Caco-2 (cell line): Measurements from ENCODE around the gene URAD. TPM values are rescaled to one million over a fixed set of nuclear protein-coding genes. Genes with fewer than 3 reads are reported as not detected.

Experiments used
- BruUV-seq: library from RNA; stranded (reverse); fragments of 400-500 nt; replicated peaks from 2 replicates; lab custom pipeline; 2021; lab: Mats Ljungman, UMichigan
- CTCF ChIA-PET: fragments of 300-600 bp; sonication (Branson Sonifier 250); formaldehyde crosslinking; loops from one replicate; lab custom pipeline; 2022; ENCODE audit warnings: antibody characterized with exemption; lab: Charles Lee
- POLR2A ChIA-PET: fragments of 300-600 bp; sonication (Branson Sonifier 250); formaldehyde crosslinking; loops from one replicate; lab custom pipeline; 2022; ENCODE audit warnings: antibody characterized with exemption; lab: Charles Lee
- DNase-seq, 2 experiments: peaks; one replicate each; pipeline versions ENCODE4 v3.0.0 to v3.0.0-alpha.2; 2020 to 2022
- H3K27me3 ChIP-seq: replicated peaks from 2 replicates; pipeline ENCODE4 v1.6.0; 2011; ENCODE audit warnings: low read length; ENCODE audit not compliant: control insufficient read depth, insufficient read depth
- H3K36me3 ChIP-seq: 2 replicates; pipeline ENCODE4 v1.5.1; 2011; ENCODE audit warnings: low read length; ENCODE audit not compliant: control insufficient read depth, insufficient read depth
- H3K4me1 ChIP-seq: fragments of 250-450 bp; sonication (Bioruptor Pico); 2 replicates; pipeline ENCODE4 v1.5.1; 2020; ENCODE audit warnings: mild to moderate bottlenecking
- H3K4me3 ChIP-seq: 2 replicates; pipeline ENCODE4 v1.5.1; 2011; ENCODE audit warnings: low read depth, mild to moderate bottlenecking, control low read depth, low read length
- H3K9me3 ChIP-seq: fragments of 250-450 bp; sonication (Bioruptor Pico); 2 replicates; pipeline ENCODE4 v1.5.1; 2020; ENCODE audit warnings: mild to moderate bottlenecking, moderate library complexity
- H3K27ac Mint-ChIP-seq: one replicate; pipeline ENCODE4 v1.8.0; 2022; ENCODE audit warnings: mixed read lengths; ENCODE audit not compliant: unreplicated experiment
- H3K27me3 Mint-ChIP-seq: one replicate; pipeline ENCODE4 v1.8.0; 2022; ENCODE audit warnings: mixed read lengths; ENCODE audit not compliant: insufficient read depth, unreplicated experiment
- H3K36me3 Mint-ChIP-seq: one replicate; pipeline ENCODE4 v1.8.0; 2022; ENCODE audit warnings: mild to moderate bottlenecking, mixed read lengths; ENCODE audit not compliant: insufficient read depth, unreplicated experiment
- H3K4me1 Mint-ChIP-seq: one replicate; pipeline ENCODE4 v1.8.0; 2022; ENCODE audit warnings: low read depth, mixed read lengths; ENCODE audit not compliant: unreplicated experiment
- H3K4me3 Mint-ChIP-seq: one replicate; pipeline ENCODE4 v1.8.0; 2022; ENCODE audit warnings: mild to moderate bottlenecking, moderate library complexity, mixed read lengths; ENCODE audit not compliant: unreplicated experiment
- H3K9me3 Mint-ChIP-seq: one replicate; pipeline ENCODE4 v1.8.0; 2022; ENCODE audit warnings: mixed read lengths; ENCODE audit not compliant: unreplicated experiment
- intact Hi-C: fragments of 100-400 bp; cut with micrococcal nuclease; formaldehyde crosslinking; loops from one replicate; pipeline ENCODE4 v1.10.0; 2022; ENCODE audit not compliant: unreplicated experiment
- total RNA-seq: library from RNA; stranded (reverse); gene quantifications from 2 replicates; pipeline ENCODE4 v1.2.3, GENCODE V29; 2022
- TF ChIP-seq, protein P1 (sequence below), 2 experiments: fragments of 200-600 bp in 1 of 2; IDR thresholded peaks; 1 replicate in 1 of 2; 2 replicates in 1 of 2; pipeline versions ENCODE4 v1.5.1 to v1.8.0; 2011 to 2022; ENCODE audit warnings: antibody characterized with exemption in 1 of 2, control low read depth in 1 of 2, inconsistent platforms in 1 of 2, low read depth in 1 of 2, low read length in 1 of 2, mild to moderate bottlenecking in 1 of 2, moderate library complexity in 1 of 2; ENCODE audit not compliant: insufficient read depth in 1 of 2, severe bottlenecking in 1 of 2, unreplicated experiment in 1 of 2

Gene URAD
- total RNA-seq, 1 experiment from 2014 or later = 5.2 TPM

DNA sequence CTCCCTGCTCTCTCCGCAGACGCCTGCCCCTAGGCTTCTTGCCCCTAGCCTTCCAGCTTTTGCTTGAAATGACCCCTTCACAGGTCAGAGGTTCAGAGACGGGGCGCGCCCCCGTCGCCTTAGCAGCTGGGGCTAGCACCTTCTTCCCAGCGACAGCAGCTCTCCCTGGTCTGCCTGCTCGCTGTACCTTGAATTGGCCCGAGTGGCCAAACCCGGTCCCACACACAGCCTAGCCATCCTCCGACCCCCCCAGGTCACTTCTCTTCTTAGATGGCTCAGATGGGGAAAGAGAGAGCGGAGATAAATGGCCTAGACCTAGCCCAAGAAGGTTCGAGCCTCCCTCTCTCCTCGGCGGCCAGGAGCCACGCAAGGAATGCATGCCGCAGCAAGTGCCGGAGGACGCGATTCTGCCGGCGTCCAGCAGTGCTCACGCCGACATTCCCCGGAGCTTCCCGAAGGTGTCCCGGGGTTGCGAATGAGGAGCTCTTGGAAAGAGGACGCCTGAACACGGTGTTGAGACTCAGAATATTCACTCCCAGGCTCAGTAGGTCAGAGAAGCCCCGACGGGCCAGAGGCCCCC lies 20.7 kb downstream of the URAD start:
- peaks cover 11% of the 10 kb centered on the region for H3K4me1 Mint-ChIP-seq
- ChIA-PET CTCF (interaction anchor here (0.6 to 4.6 kb wide), 8 partner anchors 10 to 606 kb away, joined by 3 to 41 read pairs (median 8); no protein-coding TSS in a partner anchor), POLR2A (interaction anchor here (0.5 to 1.3 kb wide), 2 partner anchors 10 to 13 kb away, joined by 4 to 5 read pairs; no protein-coding TSS in a partner anchor)
- H3K9me3 Mint-ChIP-seq = no peaks in the 10 kb centered on the region
- H3K9me3 ChIP-seq = no peaks in the 10 kb centered on the region
- peak in 1 of 2 experiments; percentile 48 for DNase-seq
- BruUV-seq = TSS peak; percentile 21
- peaks cover 5% of the 10 kb centered on the region for H3K36me3 ChIP-seq
- no peaks in the 10 kb centered on the region for H3K27me3 ChIP-seq
- H3K4me3 Mint-ChIP-seq = peak overlapping the region; percentile 99
- peak overlapping the region; percentile 65 for H3K27ac Mint-ChIP-seq
- intact Hi-C loops = loop anchor here (5.0 kb wide), 3 partner anchors 346 to 1011 kb away; partner anchors contain the start of genes LNX2, MTIF3 and POLR1D
- TF ChIP-seq, protein P1, sequence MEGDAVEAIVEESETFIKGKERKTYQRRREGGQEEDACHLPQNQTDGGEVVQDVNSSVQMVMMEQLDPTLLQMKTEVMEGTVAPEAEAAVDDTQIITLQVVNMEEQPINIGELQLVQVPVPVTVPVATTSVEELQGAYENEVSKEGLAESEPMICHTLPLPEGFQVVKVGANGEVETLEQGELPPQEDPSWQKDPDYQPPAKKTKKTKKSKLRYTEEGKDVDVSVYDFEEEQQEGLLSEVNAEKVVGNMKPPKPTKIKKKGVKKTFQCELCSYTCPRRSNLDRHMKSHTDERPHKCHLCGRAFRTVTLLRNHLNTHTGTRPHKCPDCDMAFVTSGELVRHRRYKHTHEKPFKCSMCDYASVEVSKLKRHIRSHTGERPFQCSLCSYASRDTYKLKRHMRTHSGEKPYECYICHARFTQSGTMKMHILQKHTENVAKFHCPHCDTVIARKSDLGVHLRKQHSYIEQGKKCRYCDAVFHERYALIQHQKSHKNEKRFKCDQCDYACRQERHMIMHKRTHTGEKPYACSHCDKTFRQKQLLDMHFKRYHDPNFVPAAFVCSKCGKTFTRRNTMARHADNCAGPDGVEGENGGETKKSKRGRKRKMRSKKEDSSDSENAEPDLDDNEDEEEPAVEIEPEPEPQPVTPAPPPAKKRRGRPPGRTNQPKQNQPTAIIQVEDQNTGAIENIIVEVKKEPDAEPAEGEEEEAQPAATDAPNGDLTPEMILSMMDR (IDR thresholded peaks at IDR 0.05; ENCODE audit: insufficient read depth in 1 of 2, low read depth in 1 of 2, low read length in 1 of 2, severe bottlenecking in 1 of 2, unreplicated experiment in 1 of 2) = no peak
- peaks cover 54% of the 10 kb centered on the region for H3K4me1 ChIP-seq
- peak overlapping the region; percentile 96 for H3K4me3 ChIP-seq
- no peaks in the 10 kb centered on the region for H3K27me3 Mint-ChIP-seq
- H3K36me3 Mint-ChIP-seq = peaks cover 65% of the 10 kb centered on the region

DNA sequence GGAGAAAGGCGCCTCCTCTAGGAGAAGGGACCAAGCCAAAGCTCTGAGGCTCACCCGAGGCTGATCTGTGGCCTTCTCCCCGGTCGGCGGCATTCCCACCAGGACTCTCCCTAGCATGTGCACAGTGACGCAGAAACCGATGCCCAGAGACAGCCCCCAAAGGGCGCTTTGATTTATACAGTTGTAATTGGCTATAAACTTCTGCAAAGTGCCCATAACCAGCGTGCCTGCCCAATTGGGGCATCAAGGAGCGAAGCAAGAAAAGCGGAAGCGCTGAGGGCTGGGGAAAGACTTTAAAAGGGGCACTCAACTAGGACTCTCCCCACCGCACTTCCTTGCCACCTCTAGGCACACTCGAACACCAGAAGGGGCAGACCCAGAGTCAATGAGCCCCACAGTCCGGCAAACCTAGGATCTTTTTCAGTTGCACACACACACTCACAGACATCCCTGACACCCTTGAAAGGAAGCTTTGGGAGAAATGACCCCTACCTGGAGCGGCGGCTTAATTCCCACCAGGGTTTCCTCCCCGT lies 21.2 kb downstream of the URAD start:
- Mint-ChIP-seq H3K27me3 (no peaks in the 10 kb centered on the region), H3K9me3 (no peaks in the 10 kb centered on the region), H3K4me3 (peak overlapping the region; percentile 99), H3K36me3 (peaks cover 70% of the 10 kb centered on the region), H3K4me1 (peaks cover 16% of the 10 kb centered on the region), H3K27ac (peak overlapping the region; percentile 65)
- no peaks in the 10 kb centered on the region for H3K27me3 ChIP-seq
- no peaks in the 10 kb centered on the region for H3K9me3 ChIP-seq
- ChIA-PET POLR2A (interaction anchor here (1.3 kb wide), 1 partner anchor 13 kb away, joined by 5 read pairs; no protein-coding TSS in a partner anchor), CTCF (interaction anchor here (0.8 to 4.6 kb wide), 6 partner anchors 13 to 605 kb away, joined by 6 to 41 read pairs (median 8); no protein-coding TSS in a partner anchor)
- H3K36me3 ChIP-seq = peaks cover 6% of the 10 kb centered on the region
- TF ChIP-seq, protein P1 (IDR thresholded peaks at IDR 0.05; ENCODE audit: insufficient read depth in 1 of 2, low read depth in 1 of 2, low read length in 1 of 2, severe bottlenecking in 1 of 2, unreplicated experiment in 1 of 2) = no peak
- H3K4me3 ChIP-seq = peak overlapping the region; percentile 96
- H3K4me1 ChIP-seq = peaks cover 55% of the 10 kb centered on the region
- no TSS peak for BruUV-seq
- peak in 1 of 2 experiments; percentile 40 for DNase-seq
- intact Hi-C loops = loop anchor here (5.0 kb wide), 3 partner anchors 345 to 1010 kb away; partner anchors contain the start of genes LNX2, MTIF3 and POLR1D

DNA sequence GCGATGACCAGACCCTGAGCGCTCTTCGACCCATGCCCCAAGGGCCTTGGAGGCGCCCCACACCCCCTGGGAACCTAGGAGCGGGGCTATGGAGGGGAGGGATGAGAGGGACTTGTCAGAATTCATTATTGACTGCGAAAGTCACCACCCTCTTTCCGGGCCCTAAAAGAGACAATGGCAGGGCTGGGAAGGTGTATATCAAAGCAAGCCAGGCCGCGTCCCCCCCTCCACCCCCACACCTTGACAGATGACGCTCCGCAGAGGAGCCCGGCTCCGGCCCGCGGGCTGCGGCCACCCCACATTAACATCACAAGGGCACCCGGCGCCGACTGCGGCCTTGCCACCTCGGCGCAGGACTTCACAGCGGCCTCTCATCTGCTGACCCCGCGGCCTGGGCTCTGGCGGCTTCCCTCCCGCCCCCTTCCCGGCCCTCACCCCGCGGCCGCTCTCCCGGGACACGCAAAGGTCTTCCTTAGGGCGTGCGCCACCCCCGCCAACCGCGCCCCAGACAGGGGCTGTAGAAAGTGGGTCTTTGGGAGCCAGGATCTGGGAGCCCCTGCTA lies 21.8 kb downstream of the URAD start:
- POLR2A ChIA-PET = interaction anchor here (0.6 to 1.6 kb wide), 2 partner anchors 13 to 1212 kb away, joined by 5 to 9 read pairs; no protein-coding TSS in a partner anchor
- TF ChIP-seq, protein P1 (IDR thresholded peaks at IDR 0.05; ENCODE audit: insufficient read depth in 1 of 2, low read depth in 1 of 2, low read length in 1 of 2, severe bottlenecking in 1 of 2, unreplicated experiment in 1 of 2) = no peak
- DNase-seq = peak; percentile 56 to 71
- H3K9me3 ChIP-seq = no peaks in the 10 kb centered on the region
- no TSS peak for BruUV-seq
- peaks cover 76% of the 10 kb centered on the region for H3K36me3 Mint-ChIP-seq
- H3K4me1 ChIP-seq = peaks cover 55% of the 10 kb centered on the region
- intact Hi-C loops = loop anchor here (5.0 kb wide), 3 partner anchors 344 to 1009 kb away; partner anchors contain the start of genes LNX2, MTIF3 and POLR1D
- CTCF ChIA-PET = interaction anchor here (0.8 to 4.6 kb wide), 3 partner anchors 12 to 605 kb away, joined by 9 to 41 read pairs (median 13); no protein-coding TSS in a partner anchor
- H3K27ac Mint-ChIP-seq = peak overlapping the region; percentile 65
- no peaks in the 10 kb centered on the region for H3K9me3 Mint-ChIP-seq
- H3K36me3 ChIP-seq = peaks cover 7% of the 10 kb centered on the region
- peak overlapping the region; percentile 96 for H3K4me3 ChIP-seq
- peak overlapping the region; percentile 99 for H3K4me3 Mint-ChIP-seq
- H3K4me1 Mint-ChIP-seq = peaks cover 22% of the 10 kb centered on the region
- no peaks in the 10 kb centered on the region for H3K27me3 Mint-ChIP-seq
- no peaks in the 10 kb centered on the region for H3K27me3 ChIP-seq
